NCI-H146 treated with DMSO at 0.1 percent for 48 hours (cell line): ENCODE data around the gene LIMCH1.
"Not testable (repeated sequence)": the region's sequence is repeated elsewhere in the genome, so short reads cannot be mapped to it uniquely, and the experiment has no call there.

Experiments
- DNase-seq: peaks from one replicate; lab custom pipeline; 2025; ENCODE audit not compliant: unreplicated experiment; lab: John Stamatoyannopoulos, UW

The LIMCH1 gene

GRCh38 chr4:41640906-41641305 lies 102.9 kb downstream of the LIMCH1 start:
- DNase-seq: no peak

- DNase-seq: not testable (repeated sequence)
Observed at GRCh38 chr4:41642746-41643145, 104.8 kb downstream of the LIMCH1 start.

- DNase-seq: no peak
Observed at GRCh38 chr4:41643331-41643730, 105.4 kb downstream of the LIMCH1 start.

- DNase-seq: no peak
Observed at GRCh38 chr4:41644288-41644914, 106.4 kb downstream of the LIMCH1 start.

- DNase-seq: no peak
Observed at GRCh38 chr4:41644915-41645295, 106.9 kb downstream of the LIMCH1 start.

GRCh38 chr4:41645728-41646390 lies 107.9 kb downstream of the LIMCH1 start:
- no peak for DNase-seq

GRCh38 chr4:41646862-41647261 lies 108.9 kb downstream of the LIMCH1 start:
- no peak for DNase-seq

- DNase-seq: no peak
Observed at GRCh38 chr4:41647383-41647782, 109.4 kb downstream of the LIMCH1 start.

- DNase-seq: not testable (repeated sequence)
Observed at GRCh38 chr4:41651150-41651549, 113.2 kb downstream of the LIMCH1 start.

- DNase-seq: no peak
Observed at GRCh38 chr4:41652971-41653370, 115.0 kb downstream of the LIMCH1 start.

GRCh38 chr4:41653523-41653922 lies 115.6 kb downstream of the LIMCH1 start:
- no peak for DNase-seq

- no peak for DNase-seq
Observed at GRCh38 chr4:41655177-41655576, 117.2 kb downstream of the LIMCH1 start.

- DNase-seq: no peak
Observed at GRCh38 chr4:41656106-41656505, 118.1 kb downstream of the LIMCH1 start.

GRCh38 chr4:41656572-41657520 lies 118.9 kb downstream of the LIMCH1 start:
- DNase-seq: no peak

GRCh38 chr4:41657561-41657960 lies 119.6 kb downstream of the LIMCH1 start:
- no peak for DNase-seq

GRCh38 chr4:41658163-41658562 lies 120.2 kb downstream of the LIMCH1 start:
- DNase-seq: no peak

- DNase-seq: no peak
Observed at GRCh38 chr4:41660352-41660751, 122.4 kb downstream of the LIMCH1 start.

GRCh38 chr4:41661442-41662076 lies 123.6 kb downstream of the LIMCH1 start:
- DNase-seq: no peak

- no peak for DNase-seq
Observed at GRCh38 chr4:41665636-41666207, 127.8 kb downstream of the LIMCH1 start.

- no peak for DNase-seq
Observed at GRCh38 chr4:41668024-41668423, 130.1 kb downstream of the LIMCH1 start.

GRCh38 chr4:41670530-41670929 lies 132.6 kb downstream of the LIMCH1 start:
- DNase-seq: no peak
